Measurements from ENCODE around the gene DPM2. TPM values are rescaled to one million over a fixed set of nuclear protein-coding genes. Genes with fewer than 3 reads are reported as not detected.

Gene DPM2
- total and polyA plus RNA-seq, 9 donors = 10.6 to 37.1 (median 27.3) TPM

- WGBS, 3 donors = 88 to 92% (median 91%) methylated on average over 3 of the region's 3 CpGs
- Histone ChIP-seq H3K4me1 (ENCODE audit: insufficient read depth) (no peaks in the 10 kb centered on the region), H3K36me3 (no peaks in the 10 kb centered on the region), H3K27ac (no peak overlapping the region), H3K9me3 (no peaks in the 10 kb centered on the region), H3K4me3 (no peak overlapping the region), H3K27me3 (no peaks in the 10 kb centered on the region)
- TF ChIP-seq CTCF (IDR thresholded peaks at IDR 0.05) = no peak
- intact Hi-C loops (cut with DNase I) = no loop called here
- no peak for DNase-seq
These were observed 47.6 kb downstream of the DPM2 start for GRCh38 chr9:127890053-127890452.

DNA sequence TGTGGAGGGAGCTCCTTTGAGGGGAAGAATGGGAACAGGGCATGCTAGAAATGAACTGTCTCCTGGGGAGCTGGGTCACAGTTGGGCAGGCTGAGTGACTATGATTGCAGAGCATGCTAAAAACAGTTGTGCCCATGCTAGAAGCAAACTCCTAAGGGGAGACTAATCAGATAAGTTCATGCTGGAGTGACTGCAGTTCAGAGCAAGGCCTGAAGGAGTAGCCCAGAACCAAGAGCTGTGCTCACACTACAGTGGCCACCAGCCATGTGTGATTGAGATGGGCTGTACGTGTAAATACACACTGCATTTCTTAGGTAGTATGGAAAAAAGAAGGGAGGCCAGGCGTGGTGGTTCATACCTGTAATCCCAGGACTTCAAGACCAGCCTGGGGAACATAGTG, 49.9 kb downstream of the DPM2 start:
- no peak overlapping the region for H3K4me3 ChIP-seq
- H3K9me3 ChIP-seq = no peaks in the 10 kb centered on the region
- TF ChIP-seq CTCF (IDR thresholded peaks at IDR 0.05) = no peak
- TF ChIP-seq POLR2A (IDR thresholded peaks at IDR 0.05) = no peak
- no peak for TF ChIP-seq EP300 (IDR thresholded peaks at IDR 0.05)
- WGBS, 3 donors = 72 to 92% (median 79%) methylated on average over 2 of the region's 2 CpGs
- H3K36me3 ChIP-seq = no peaks in the 10 kb centered on the region
- H3K4me1 ChIP-seq (ENCODE audit: insufficient read depth) = no peaks in the 10 kb centered on the region
- DNase-seq = no peak
- H3K27me3 ChIP-seq = no peaks in the 10 kb centered on the region
- intact Hi-C loops (cut with DNase I) = no loop called here
- no peak overlapping the region for H3K27ac ChIP-seq

- no peak overlapping the region for H3K27ac ChIP-seq
- H3K4me3 ChIP-seq = no peak overlapping the region
- peak in 4 of 5 donors; percentile 15 to 37 (median 28) for DNase-seq
- no peaks in the 10 kb centered on the region for H3K36me3 ChIP-seq
- intact Hi-C loops (cut with DNase I) = no loop called here
- WGBS, 3 donors = 90 to 94% (median 92%) methylated on average over 16 to 18 of the region's 18 CpGs
- TF ChIP-seq CTCF (IDR thresholded peaks at IDR 0.05) = no peak
- TF ChIP-seq EP300 (IDR thresholded peaks at IDR 0.05) = no peak
- H3K27me3 ChIP-seq = no peaks in the 10 kb centered on the region
- no peaks in the 10 kb centered on the region for H3K4me1 ChIP-seq (ENCODE audit: insufficient read depth)
- no peaks in the 10 kb centered on the region for H3K9me3 ChIP-seq
These were observed 51.2 kb downstream of the DPM2 start for GRCh38 chr9:127886401-127886972.

DNA sequence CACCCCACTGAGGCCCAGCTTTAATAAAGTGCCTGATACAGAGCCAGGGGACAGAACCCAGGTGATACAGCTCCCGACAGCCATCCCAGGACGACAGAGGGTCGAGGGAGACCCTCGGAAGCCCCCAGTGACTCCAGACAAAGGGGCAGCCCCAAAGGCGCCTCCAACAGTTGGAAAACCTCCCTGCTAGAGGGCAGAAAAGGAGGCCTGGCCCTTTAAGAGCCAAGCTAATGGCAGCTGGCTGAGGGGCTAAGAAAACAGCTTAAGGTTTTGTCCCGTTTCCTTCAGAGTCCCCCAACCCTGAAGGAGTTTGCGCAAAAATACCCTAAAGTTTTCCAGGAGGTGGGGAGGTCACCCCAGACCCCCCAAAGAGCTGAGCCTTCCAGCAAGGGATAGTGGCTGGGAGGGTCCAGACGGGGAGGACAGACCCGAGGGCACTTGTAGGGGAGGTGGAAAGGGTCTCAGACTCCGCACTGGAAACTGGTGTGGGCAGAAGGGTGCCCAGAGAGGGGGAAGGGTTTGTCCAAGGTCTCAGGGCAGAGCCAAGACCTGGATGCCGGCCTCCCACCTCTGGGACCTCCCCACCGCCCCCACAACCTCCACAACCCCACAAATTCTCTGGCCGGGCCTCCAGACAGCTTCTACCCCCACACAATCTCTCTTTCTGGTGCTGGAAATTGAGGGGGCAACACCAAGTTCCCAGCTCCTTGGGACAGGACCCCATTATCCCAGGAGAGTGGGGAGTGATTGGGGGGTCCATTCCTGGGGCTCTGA, 52.0 kb downstream of the DPM2 start:
- no peaks in the 10 kb centered on the region for H3K27me3 ChIP-seq
- H3K27ac ChIP-seq = no peak overlapping the region
- 66 to 72% (median 69%) methylated on average over 13 of the region's 13 CpGs for WGBS, 3 donors
- DNase-seq = peak in 2 of 5 donors; percentile 15 to 18
- H3K4me3 ChIP-seq = no peak overlapping the region
- no peaks in the 10 kb centered on the region for H3K4me1 ChIP-seq (ENCODE audit: insufficient read depth)
- H3K9me3 ChIP-seq = no peaks in the 10 kb centered on the region
- no peaks in the 10 kb centered on the region for H3K36me3 ChIP-seq
- TF ChIP-seq EP300 (IDR thresholded peaks at IDR 0.05) (no peak), CTCF (IDR thresholded peaks at IDR 0.05) (no peak), POLR2A (IDR thresholded peaks at IDR 0.05) (no peak)
- intact Hi-C loops (cut with DNase I) = no loop called here

Other genes with a start within 250 kb of the DPM2 start
- gene CFAP157, start 230.9 kb downstream of the DPM2 start, total RNA-seq = 10 to 100 TPM in 1 of 7 donors, 1 to 10 TPM in 4, under 1 TPM in 2; 0.63 to 99.0 (median 4.2) TPM
- gene CFAP157, start 230.9 kb downstream of the DPM2 start, polyA plus RNA-seq = under 1 TPM; 0.22 to 0.53 TPM
- 10 to 100 TPM in 5 of 7 donors, 1 to 10 TPM in 2; 5.7 to 27.7 (median 11.1) TPM for gene PTRH1, start 222.2 kb downstream of the DPM2 start, total RNA-seq
- 10 to 100 TPM in 1 of 2 donors, 1 to 10 TPM in 1; 1.0 to 12.9 TPM for gene PTRH1, start 222.2 kb downstream of the DPM2 start, polyA plus RNA-seq
- gene TTC16, start 221.8 kb downstream of the DPM2 start, total RNA-seq = 1 to 10 TPM in 1 of 7 donors, under 1 TPM in 3, not detected in 3; under 0.01 to 5.9 (median 0.34) TPM
- under 1 TPM; 0.06 to 0.08 TPM for gene TTC16, start 221.8 kb downstream of the DPM2 start, polyA plus RNA-seq
- 10 to 100 TPM in 3 of 7 donors, 1 to 10 TPM in 4; 8.8 to 12.2 (median 9.9) TPM for gene TOR2A, start 202.6 kb downstream of the DPM2 start, total RNA-seq
- 10 to 100 TPM in 1 of 2 donors, 1 to 10 TPM in 1; 2.8 to 12.6 TPM for gene TOR2A, start 202.6 kb downstream of the DPM2 start, polyA plus RNA-seq
- 10 to 100 TPM in 2 of 7 donors, 1 to 10 TPM in 5; 2.8 to 17.0 (median 4.6) TPM for gene SH2D3C, start 159.2 kb downstream of the DPM2 start, total RNA-seq
- gene SH2D3C, start 159.2 kb downstream of the DPM2 start, polyA plus RNA-seq = 1 to 10 TPM; 1.9 to 9.2 TPM
- gene CDK9, start 151.8 kb downstream of the DPM2 start, total RNA-seq = 100 to 1,000 TPM in 6 of 7 donors, 10 to 100 TPM in 1; 88.7 to 209 (median 130) TPM
- gene CDK9, start 151.8 kb downstream of the DPM2 start, polyA plus RNA-seq = 10 to 100 TPM; 71.7 to 98.9 TPM
- gene FPGS, start 135.0 kb downstream of the DPM2 start, total RNA-seq = 100 to 1,000 TPM; 111 to 209 (median 158) TPM
- gene FPGS, start 135.0 kb downstream of the DPM2 start, polyA plus RNA-seq = 100 to 1,000 TPM in 1 of 2 donors, 10 to 100 TPM in 1; 18.9 to 108 TPM
- gene ENG, start 83.2 kb downstream of the DPM2 start, total RNA-seq = 100 to 1,000 TPM in 5 of 7 donors, 10 to 100 TPM in 2; 59.7 to 298 (median 217) TPM
- 100 to 1,000 TPM in 1 of 2 donors, 10 to 100 TPM in 1; 54.7 to 191 TPM for gene ENG, start 83.2 kb downstream of the DPM2 start, polyA plus RNA-seq
- 100 to 1,000 TPM in 6 of 7 donors, 10 to 100 TPM in 1; 30.9 to 174 (median 151) TPM for gene AK1, start 60.2 kb downstream of the DPM2 start, total RNA-seq
- gene AK1, start 60.2 kb downstream of the DPM2 start, polyA plus RNA-seq = 10 to 100 TPM; 37.7 to 87.4 TPM
- 100 to 1,000 TPM in 5 of 7 donors, 10 to 100 TPM in 2; 58.5 to 141 (median 111) TPM for gene ST6GALNAC6, start 38.3 kb downstream of the DPM2 start, total RNA-seq
- 100 to 1,000 TPM in 1 of 2 donors, 10 to 100 TPM in 1; 52.5 to 145 TPM for gene ST6GALNAC6, start 38.3 kb downstream of the DPM2 start, polyA plus RNA-seq
- 10 to 100 TPM; 29.5 to 58.4 (median 46.4) TPM for gene ST6GALNAC4, start 20.8 kb downstream of the DPM2 start, total RNA-seq
- gene ST6GALNAC4, start 20.8 kb downstream of the DPM2 start, polyA plus RNA-seq = 10 to 100 TPM in 1 of 2 donors, 1 to 10 TPM in 1; 2.2 to 34.0 TPM
- gene PIP5KL1, start 7.1 kb downstream of the DPM2 start, total RNA-seq = 1 to 10 TPM in 6 of 7 donors, under 1 TPM in 1; 0.48 to 4.0 (median 2.0) TPM
- gene PIP5KL1, start 7.1 kb downstream of the DPM2 start, polyA plus RNA-seq = under 1 TPM; 0.10 to 0.35 TPM
- 100 to 1,000 TPM in 2 of 7 donors, 10 to 100 TPM in 4, 1 to 10 TPM in 1; 8.6 to 104 (median 76.0) TPM for gene EEIG1, start 43.1 kb upstream of the DPM2 start, total RNA-seq
- gene EEIG1, start 43.1 kb upstream of the DPM2 start, polyA plus RNA-seq = 10 to 100 TPM; 17.9 to 20.8 TPM
- gene NAIF1, start 129.5 kb upstream of the DPM2 start, total RNA-seq = 10 to 100 TPM in 1 of 7 donors, 1 to 10 TPM in 6; 4.1 to 10.9 (median 5.9) TPM
- 1 to 10 TPM; 6.6 to 9.0 TPM for gene NAIF1, start 129.5 kb upstream of the DPM2 start, polyA plus RNA-seq
- gene SLC25A25, start 130.4 kb upstream of the DPM2 start, total RNA-seq = 10 to 100 TPM; 24.1 to 90.1 (median 40.0) TPM
- 10 to 100 TPM; 23.4 to 28.6 TPM for gene SLC25A25, start 130.4 kb upstream of the DPM2 start, polyA plus RNA-seq
- 10 to 100 TPM; 33.7 to 69.5 (median 61.3) TPM for gene PTGES2, start 189.9 kb upstream of the DPM2 start, total RNA-seq
- 10 to 100 TPM; 19.6 to 33.8 TPM for gene PTGES2, start 189.9 kb upstream of the DPM2 start, polyA plus RNA-seq
- 10 to 100 TPM in 2 of 7 donors, 1 to 10 TPM in 3, under 1 TPM in 1, not detected in 1; 0.33 to 19.5 (median 4.3) TPM for gene LCN2, start 211.6 kb upstream of the DPM2 start, total RNA-seq
- under 1 TPM in 1 of 2 donors, not detected in 1; 0.46 TPM for gene LCN2, start 211.6 kb upstream of the DPM2 start, polyA plus RNA-seq
- 100 to 1,000 TPM in 1 of 7 donors, 10 to 100 TPM in 6; 17.9 to 210 (median 31.7) TPM for gene BBLN, start 222.4 kb upstream of the DPM2 start, total RNA-seq
- gene BBLN, start 222.4 kb upstream of the DPM2 start, polyA plus RNA-seq = 10 to 100 TPM in 1 of 2 donors, 1 to 10 TPM in 1; 2.4 to 59.3 TPM